Islet of Langerhans (tissue), 1 donor: ENCODE measurements around the gene IMMP2L.

Experiments used
- FAIRE-seq: peaks from one replicate; lab custom pipeline; 2011; peaks lifted over from hg19 to GRCh38; lab: Jason Lieb, UNC

Gene IMMP2L

DNA sequence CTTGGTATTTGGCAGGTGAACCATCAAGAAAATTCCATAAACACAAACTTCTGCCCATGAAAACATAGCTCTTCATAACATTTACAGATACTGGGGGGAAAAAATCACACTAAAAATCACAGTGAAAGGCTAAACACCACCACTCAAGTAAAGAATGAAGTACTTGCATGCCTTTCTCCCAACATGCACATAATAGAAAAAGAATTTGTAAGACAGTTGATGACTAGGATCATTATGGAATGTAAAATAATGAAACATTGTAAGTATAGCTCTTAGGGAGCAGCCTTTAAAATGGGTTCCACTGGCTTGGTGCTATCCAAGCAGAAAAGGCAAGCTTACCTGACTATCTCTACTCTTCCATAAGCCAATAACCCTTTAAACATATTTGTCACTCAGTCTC lies 771.3 kb downstream of the IMMP2L start:
- FAIRE-seq = no peak

DNA sequence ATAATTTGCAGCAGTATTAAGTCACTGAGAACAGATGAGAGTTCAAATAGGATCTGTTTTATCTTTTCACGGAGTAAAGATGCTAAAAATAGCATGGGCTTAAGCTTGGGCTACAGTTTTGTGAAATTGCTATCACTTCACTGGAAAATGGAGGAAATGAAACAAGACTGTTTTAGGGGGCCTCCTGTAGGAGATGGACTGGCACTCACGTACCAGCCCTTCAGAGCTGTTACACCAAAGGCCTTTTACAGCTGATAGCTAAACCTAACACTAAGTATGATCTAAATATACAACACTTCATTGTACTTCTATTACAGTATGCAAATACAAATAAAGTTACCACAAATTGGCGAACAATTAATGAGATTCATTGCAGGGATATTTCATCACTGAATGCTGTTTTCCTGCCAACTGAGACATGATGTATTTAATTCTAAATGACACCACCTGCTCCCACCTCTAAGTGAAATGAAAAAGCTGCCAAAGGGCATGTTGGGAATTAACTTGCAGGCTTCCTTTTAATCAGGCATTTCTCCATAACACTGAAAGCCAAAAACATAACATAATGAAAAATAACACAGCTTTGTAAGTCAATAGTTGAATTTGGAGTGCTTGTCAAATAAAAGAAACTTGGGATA lies 775.8 kb downstream of the IMMP2L start:
- FAIRE-seq = no peak

DNA sequence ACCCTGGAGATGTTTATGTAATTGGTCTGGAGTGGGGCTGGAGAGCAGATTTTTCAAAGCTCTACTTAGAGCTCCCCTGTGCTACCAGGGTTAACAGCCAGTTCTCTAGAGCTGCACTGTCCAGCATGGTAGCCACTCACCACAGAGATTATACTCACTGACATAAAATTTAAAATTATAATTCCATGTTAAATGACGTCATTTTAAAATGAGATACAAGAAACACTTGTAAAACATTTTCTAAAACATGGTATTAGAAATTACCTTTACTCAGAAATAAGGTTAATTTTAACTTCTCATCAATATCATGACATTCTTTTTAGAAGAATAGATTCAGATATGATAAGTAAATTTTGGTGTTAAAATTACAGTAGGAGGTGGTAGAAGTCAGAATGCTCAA lies 777.5 kb downstream of the IMMP2L start:
- FAIRE-seq = no peak

DNA sequence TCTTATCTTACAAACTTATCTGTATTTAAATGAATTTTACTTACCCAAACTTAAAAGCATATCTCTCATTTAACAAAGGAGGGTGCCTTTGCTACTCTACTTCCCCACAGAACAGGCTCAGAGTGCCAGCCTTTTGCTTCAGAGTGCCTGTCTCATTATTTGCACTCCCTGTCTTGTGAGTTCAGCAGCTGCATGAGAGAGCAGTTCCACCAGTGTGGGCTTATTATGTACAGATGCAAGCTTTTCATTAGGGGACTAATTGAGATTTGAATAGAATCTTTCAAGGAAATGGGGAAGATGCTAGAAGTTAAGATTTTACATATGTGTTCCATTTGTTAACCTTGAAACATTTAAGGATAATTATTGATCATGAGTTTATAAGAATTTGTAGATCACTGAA lies 781.6 kb downstream of the IMMP2L start:
- FAIRE-seq = no peak

DNA sequence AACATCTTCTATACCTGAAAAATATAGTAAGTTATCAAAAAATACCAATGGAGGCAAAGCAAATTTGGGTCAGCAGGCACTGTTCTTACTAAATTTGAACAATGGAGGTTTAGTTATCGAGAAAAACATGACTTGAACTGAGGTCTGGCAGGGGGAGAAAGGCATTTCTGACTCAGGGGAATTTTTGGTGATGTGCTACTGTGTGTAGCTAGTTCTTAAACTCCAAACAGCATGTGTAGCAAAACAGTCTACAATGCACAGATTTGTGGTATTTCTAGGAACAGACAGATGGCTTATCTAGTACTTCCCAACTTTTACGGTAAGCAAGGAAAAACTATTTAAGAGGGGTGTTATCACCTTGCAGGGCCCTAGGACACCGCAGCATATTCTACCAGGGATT lies 783.0 kb downstream of the IMMP2L start:
- no peak for FAIRE-seq

DNA sequence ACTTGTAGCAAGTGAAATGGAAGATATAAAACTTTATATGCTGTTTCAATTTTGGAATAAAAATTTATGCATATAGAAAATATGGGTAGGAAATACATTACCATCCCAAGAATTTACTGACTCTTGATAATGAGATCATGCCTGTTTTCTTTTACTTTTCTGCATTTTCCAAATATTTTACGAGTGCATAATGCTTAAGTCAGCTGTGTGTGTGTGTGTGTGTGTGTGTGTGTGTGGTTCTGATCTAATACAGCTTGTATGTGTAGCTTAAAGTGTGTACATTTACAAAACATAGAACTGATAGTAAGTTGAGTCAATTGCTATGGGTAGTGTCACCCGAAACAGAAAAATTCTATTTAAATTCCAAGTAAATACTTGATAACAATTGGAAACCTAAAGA lies 787.2 kb downstream of the IMMP2L start:
- no peak for FAIRE-seq

DNA sequence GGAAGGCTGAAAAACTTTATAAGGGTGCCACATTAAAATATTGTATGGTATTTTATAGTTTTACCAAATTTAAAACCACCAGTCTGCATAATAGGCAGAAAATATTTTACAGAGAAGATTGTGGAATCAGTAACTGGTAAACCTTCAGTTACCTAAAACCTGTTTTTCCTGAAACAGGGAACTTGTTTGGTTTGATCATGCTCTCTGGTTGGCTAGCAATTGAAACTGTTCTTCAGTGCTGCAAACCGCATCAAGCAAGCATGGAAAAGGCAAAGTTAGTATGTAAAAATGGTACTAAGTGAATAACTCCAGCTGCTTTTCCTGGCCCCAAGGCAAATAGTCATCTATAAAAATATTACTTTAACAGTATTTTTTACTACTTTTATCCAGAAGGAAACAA lies 788.2 kb downstream of the IMMP2L start:
- FAIRE-seq = no peak

DNA sequence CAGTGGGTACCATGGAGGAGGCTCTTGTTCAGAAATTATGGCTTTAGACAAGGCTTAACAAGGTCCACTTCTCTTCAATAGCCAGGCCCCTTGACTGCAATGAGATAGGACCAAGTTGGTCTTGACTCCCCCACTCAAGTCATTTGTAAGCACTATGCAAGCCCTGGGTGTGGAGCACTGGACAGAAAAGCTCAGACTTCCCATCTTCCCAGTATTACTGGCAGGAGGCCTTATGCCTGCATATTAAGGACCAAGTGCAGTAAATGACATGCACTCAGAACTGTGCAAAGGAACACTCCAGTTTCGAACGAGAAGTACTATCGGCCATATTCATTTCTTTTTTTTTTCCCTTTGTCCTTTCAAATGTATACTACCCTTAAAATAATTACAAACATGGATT lies 789.7 kb downstream of the IMMP2L start:
- no peak for FAIRE-seq

DNA sequence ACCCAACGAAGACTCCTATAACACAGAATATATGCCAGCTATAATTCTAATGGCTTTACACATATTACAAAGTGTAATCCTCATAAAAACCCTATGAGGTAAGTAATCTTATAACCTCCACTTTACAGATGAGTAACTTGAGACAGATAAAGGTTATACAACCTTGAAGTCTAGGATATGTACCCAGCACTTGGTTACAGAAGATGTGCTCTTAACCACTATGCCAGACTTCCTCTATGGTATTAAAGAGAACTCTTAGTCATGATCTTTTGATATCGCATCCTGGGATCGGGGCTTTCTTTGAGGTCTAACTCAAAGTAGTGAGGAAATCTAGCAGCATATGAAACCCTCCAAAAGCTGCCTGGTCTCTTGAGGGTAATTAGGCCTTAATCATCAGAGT lies 790.6 kb downstream of the IMMP2L start:
- no peak for FAIRE-seq

DNA sequence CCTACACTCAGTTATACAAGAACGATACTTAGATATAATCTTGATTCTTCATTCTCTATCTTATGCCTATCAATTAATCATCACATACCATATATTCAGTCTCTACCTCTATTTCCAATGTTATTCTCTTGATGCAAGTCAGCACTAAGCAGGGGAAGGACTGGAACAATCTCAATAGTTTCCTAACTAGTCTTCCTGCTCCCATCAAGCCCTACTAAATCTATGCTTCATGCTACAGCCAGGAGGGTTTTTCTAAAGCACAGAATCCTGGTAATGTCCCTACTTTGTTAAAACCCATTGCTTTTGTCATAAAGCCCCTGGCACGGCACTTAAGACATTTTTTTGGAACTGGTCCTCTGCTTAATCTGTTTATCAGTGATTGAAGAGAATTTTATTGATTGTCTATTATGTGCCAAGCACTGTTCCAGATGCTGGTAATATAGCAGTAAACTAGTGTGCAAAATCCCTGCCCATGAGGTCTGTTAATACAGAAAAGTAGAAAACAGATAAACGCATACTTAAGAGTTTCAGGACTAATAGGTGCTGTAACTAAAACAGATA lies 794.7 kb downstream of the IMMP2L start:
- no peak for FAIRE-seq

DNA sequence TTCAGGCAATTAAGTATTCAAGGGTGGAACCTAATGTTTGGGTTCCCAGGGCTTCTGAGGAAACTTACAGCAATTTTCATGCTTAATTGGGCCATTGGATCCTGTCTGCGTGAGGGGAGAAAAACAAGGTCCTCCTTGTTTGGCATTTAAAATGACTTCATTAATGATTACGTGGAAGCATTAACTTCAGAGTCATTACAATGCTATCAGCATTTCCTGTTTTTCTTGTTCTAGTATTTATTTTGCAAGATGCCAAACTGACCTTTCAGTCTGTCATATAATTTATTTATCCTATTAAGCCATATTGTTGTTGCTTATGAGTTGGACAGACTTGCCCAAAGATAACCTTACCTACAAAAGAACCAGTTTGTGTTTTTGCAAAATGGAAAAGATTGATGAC lies 795.4 kb downstream of the IMMP2L start:
- FAIRE-seq = peak; percentile 73

DNA sequence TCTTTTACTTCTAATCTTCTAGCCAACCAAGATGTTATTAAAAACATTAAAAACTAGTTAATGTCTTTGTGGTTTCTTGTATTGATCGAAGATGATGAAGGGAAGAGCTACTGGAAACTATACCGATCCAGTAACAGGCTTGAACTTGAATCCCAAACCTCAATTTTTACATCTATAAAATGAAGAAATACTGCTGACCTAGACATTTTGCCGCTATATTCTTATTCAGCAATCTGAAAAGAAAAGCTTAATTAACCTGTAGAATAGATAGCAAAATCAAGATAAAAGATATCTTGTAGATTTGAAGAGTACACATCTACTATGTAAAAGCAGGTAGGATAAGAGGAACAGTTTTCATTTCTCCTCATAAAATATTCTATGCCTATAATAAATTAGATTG lies 797.4 kb downstream of the IMMP2L start:
- no peak for FAIRE-seq

DNA sequence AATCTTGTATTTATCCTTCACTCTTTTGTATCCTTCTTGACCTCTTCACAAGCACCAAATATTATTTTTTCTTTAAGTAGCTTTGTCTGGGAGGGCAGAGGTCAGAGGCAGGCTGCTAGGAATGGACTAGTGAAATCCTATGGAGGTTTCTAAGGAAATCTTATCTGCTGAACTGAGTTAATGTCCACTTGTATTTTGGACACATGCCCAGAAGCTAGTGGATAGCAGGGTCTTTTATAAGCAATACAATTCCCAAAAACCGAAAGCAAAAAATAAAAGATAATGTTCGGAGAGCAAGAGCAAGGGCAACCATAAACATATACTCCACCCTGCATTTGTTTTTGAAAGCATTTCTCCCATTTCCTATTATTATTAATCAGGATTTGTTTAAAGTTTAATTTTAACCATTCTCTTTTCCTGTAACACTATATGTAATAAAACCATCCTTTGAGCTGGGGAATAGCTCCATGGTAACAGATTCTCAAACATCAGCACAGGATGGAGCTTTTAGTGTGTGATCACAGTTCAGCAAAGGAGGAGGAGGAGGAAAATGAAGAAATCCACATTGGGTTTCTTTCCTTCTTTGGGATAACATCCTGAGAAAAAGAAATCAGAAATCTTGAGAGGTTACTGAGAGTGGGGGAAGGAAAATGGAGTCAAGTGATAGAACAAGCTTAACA lies 799.6 kb downstream of the IMMP2L start:
- FAIRE-seq = no peak

DNA sequence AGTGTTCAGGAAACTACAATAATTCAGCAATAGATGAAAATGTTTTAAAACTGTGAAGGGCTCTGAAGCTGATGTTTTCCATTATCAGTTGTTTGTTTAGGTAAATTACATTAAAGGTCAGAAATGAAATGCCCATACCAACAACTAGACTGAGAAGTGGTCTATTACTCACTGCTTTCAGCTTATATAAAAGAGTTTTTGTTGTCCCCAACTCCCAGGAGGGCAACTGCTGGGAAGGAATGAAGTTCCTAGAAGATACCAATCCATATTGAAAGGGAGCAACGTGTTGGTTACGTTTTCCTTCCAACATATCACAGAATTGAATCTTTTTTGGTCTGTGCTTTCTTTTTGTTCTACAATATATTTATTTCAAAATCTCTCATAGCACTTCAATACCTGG lies 802.0 kb downstream of the IMMP2L start:
- no peak for FAIRE-seq

DNA sequence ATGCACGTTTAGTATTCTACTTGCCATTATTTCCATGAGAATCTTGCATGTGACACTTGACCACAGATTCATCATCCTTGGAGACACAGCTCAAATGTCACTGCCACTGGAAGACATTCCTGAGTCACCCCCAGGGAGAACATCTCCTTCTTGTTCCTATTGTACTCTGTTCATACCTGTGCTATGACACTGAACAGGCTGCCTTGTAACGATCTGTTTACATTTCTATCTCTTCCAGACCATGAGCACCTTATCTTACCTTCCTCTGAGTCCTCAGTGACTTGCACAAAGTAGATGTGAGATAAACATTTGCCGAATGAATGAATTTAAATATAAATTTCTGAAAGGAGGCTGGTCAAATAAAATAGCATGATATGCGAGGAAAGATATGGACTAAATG lies 803.2 kb downstream of the IMMP2L start:
- no peak for FAIRE-seq

DNA sequence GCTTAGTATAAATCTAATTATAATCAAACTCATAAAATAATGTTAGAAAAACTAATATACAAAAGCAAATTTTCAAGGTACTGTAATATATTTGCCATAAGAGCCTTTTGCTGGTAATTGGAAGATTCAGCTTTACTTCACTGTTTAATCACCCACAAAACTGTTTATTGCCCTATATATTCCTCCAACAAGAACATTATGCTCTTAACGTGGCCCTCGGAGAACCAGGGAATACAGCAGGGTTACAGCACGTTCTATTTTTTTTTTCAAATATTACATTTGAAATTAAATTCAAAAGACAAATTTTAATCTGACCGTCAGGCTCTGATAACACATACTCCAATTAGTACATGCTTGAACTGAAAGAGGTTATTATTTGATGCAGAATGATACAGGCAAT lies 807.6 kb downstream of the IMMP2L start:
- FAIRE-seq = peak; percentile 43

DNA sequence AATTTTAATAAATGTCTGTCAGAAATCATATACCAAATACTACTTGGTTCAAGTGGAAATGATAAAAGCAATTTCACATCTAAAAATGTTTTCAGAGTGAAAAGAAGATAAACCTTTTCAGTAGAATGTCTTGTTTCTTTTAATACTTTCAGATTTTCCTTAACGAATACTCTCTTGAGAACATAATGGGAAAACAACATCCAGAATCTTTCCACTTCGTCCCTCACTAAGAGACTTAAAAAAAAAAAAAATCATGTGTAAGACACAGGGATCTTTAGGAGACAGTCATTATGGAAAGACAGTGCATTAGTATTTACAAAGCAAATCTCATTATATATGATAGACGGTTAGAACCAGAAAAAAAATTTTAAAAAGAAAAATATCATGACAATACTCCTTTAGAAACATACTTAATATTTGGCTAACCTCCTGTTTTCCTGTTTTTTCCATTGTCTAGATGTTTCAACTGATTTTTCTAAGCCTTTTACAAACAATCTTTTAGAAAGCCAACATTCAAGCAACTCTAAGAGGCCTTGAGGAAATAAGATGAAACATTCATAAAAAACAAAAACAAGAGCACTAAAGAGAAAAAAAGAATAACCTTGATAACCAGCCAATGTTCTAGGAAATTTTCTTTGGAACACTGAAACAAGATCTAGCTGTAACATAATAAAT lies 811.2 kb downstream of the IMMP2L start:
- peak; percentile 61 for FAIRE-seq

DNA sequence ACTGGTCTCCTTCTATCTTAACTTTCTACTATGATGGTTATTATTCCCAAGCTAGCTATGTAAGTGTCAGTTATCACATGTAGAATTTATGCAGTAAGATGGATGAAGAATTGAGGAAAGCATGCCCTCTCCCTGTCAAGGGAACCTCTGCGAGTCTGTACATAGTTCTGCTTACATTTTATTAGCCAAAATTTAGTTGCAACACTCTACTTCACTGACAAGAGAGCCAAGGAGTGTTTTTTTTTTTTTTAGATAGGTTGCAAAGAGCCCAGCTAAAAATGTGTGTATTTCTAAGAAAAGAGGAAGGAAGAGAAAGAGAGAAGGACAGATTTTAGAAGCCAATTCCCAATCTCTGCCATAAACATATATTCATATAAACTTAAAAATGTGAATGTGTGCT lies 829.1 kb downstream of the IMMP2L start:
- FAIRE-seq = no peak

DNA sequence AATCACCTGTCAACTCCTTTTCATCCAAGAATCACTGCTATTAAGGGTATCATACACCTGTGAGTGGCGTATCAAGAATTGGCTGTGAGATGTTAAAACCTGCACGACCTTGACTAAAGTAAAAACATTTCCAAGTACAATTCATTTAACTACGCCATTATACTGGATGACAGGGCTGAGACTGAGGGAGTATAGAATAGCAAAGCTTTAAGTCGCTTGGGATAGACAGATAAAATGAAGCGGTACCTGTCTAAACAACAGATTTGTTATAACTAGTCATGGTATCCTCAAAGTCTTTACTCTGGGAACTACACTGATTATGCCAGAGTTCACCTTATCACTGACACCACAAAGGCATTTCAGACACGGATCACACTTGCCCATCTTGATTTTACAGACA lies 837.5 kb downstream of the IMMP2L start:
- no peak for FAIRE-seq

DNA sequence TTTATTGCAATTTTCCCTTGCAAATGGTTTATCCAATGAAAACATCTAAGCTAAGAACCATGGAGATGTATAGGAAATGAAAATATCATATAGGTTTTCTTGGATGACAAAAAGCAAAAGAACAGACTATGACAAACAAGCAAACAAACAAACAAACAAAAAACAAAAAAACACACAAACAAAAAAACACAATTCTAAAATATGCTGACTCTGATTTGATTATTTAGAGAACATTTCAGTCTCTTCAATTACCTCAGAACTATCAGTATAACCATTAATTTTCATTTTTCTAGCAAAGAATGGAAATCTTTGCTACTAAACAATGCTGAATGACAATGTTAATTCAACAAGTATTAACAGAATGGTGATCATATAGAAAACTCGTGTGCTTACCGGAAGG lies 840.9 kb downstream of the IMMP2L start:
- FAIRE-seq = peak; percentile 21

DNA sequence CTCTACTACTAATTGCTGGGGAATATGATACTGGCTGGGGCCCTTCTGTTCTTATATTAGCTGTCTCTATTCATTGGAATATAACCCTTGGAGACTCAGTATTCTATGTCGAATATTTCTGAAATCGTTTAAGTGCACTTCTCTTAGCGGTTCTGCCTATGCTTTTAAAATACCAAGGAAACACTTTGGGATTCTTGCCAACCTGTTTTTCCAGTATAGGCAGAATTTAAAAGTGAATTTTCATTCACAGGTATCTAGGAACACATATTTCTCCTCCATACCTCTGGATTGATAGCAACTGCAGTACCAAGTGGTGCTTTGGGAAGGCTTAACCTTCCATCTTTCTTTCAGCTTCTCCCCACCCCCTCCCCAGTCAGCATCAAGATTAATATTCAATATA lies 841.7 kb downstream of the IMMP2L start:
- no peak for FAIRE-seq

DNA sequence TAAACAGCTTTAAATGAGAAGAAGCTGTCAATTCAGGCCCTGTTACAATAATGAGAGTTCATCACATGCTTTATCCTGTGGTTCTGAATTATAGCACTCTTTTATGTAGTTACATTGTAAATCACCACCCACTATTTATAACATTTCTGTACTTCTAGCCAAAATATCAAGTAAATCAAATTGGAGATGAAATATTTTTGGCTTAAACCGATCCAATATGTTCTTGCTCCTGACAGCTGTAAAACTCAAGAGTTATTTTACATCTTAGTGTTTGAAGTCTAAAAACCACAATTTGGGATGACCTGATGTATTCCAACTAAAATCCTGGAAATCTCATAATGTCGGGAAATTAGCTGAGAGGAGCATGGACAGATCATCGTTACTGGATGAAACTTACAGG lies 842.6 kb downstream of the IMMP2L start:
- no peak for FAIRE-seq

DNA sequence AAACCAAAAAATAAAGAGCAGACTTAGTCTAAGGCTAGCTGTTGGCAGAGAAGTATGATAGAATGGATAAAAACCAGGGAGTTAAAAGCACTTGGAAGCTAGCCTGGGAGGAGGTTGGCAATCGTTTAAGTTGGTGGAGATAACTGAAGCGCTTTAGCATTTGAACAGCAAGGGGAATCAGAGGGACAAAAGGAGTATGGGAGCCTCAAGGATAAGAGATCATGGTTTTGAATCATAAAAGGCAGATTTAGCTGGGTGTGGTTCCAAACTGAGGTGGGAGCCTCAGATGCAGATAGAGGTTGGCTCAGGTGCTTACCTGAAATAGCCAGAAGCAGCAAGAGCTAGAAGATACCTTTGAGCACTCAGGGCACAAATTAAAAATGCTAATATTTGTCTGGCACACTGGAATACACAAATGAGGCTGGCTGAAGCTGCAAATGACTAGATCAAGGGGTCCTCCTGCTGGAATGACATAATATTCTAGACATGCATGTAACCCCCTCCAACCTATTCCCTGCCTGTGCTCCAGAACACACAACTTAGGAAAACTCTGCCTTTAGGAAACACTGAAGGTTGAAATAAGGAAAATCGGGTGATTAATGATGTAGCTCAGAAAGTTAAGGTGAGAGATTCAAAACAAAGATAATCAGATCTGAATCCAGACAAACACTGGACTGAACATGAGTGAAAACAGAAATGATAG lies 843.6 kb downstream of the IMMP2L start:
- no peak for FAIRE-seq
